OCI-LY1 (cell line): ENCODE data around the gene ARHGAP32.

ENCODE experiments used
- H2AFZ ChIP-seq: fragments of 200-600 bp; sonication (generic), shearing (Covaris generic); 2 replicates; pipeline ENCODE4 v1.6.0; 2014; ENCODE audit warnings: antibody characterized with exemption, mild to moderate bottlenecking, low read length
- H3F3A ChIP-seq: fragments of 200-600 bp; sonication (generic), shearing (Covaris generic); 2 replicates; pipeline ENCODE4 v1.6.0; 2014; ENCODE audit warnings: mild to moderate bottlenecking, antibody characterized with exemption, low read length, moderate library complexity; ENCODE audit not compliant: insufficient read depth
- H3K27ac ChIP-seq: fragments of 200-600 bp; sonication (generic); 2 replicates; pipeline ENCODE4 v1.5.1; 2014; ENCODE audit warnings: low read length, mixed run types, mild to moderate bottlenecking, low read depth; ENCODE audit not compliant: poor library complexity, severe bottlenecking
- H3K27me3 ChIP-seq: fragments of 200-600 bp; sonication (generic); 2 replicates; pipeline ENCODE4 v1.6.0; 2014; ENCODE audit warnings: antibody characterized with exemption, mild to moderate bottlenecking, low read length, moderate library complexity; ENCODE audit not compliant: insufficient read depth
- H3K36me3 ChIP-seq: fragments of 200-600 bp; sonication (generic); 2 replicates; pipeline ENCODE4 v1.6.1; 2014; ENCODE audit warnings: mild to moderate bottlenecking, antibody characterized with exemption, low read length, moderate library complexity, mixed read lengths; ENCODE audit not compliant: insufficient read depth
- H3K4me1 ChIP-seq: fragments of 200-600 bp; sonication (generic); 2 replicates; pipeline ENCODE4 v1.5.1; 2014; ENCODE audit warnings: mild to moderate bottlenecking, low read length, moderate library complexity; ENCODE audit not compliant: insufficient read depth, severe bottlenecking
- H3K4me2 ChIP-seq: fragments of 200-600 bp; sonication (generic), shearing (Covaris generic); 2 replicates; pipeline ENCODE4 v1.6.1; 2014; ENCODE audit warnings: low read length
- H3K4me3 ChIP-seq: fragments of 200-600 bp; sonication (generic); 2 replicates; pipeline ENCODE4 v1.5.1; 2014; ENCODE audit warnings: low read length, low read depth, mild to moderate bottlenecking, mixed read lengths; ENCODE audit not compliant: poor library complexity, severe bottlenecking
- H3K79me2 ChIP-seq: fragments of 200-600 bp; shearing (Covaris generic); 2 replicates; pipeline ENCODE4 v1.6.1; 2016; ENCODE audit warnings: mixed run types, low read length, mixed read lengths; ENCODE audit not compliant: insufficient read depth
- H3K9ac ChIP-seq: fragments of 200-600 bp; sonication (generic), shearing (Covaris generic); 2 replicates; pipeline ENCODE4 v1.6.1; 2014; ENCODE audit warnings: mild to moderate bottlenecking, low read length, mixed read lengths
- H3K9me2 ChIP-seq: fragments of 200-600 bp; sonication (generic), shearing (Covaris generic); 2 replicates; pipeline ENCODE4 v1.6.1; 2014; ENCODE audit warnings: low read depth, mild to moderate bottlenecking, low read length, mixed read lengths
- H3K9me3 ChIP-seq: fragments of 200-600 bp; shearing (Covaris generic); 2 replicates; pipeline ENCODE4 v1.6.1; 2014; ENCODE audit warnings: low read length, mixed read lengths
- H4K20me1 ChIP-seq: fragments of 200-600 bp; sonication (generic), shearing (Covaris generic); 2 replicates; pipeline ENCODE4 v1.6.0; 2016; ENCODE audit warnings: mild to moderate bottlenecking, low read length; ENCODE audit not compliant: insufficient read depth
- EZH2 ChIP-seq: fragments of 200-600 bp; sonication (generic), shearing (Covaris generic); IDR thresholded peaks from 2 replicates; pipeline ENCODE4 v1.8.0; 2017; ENCODE audit warnings: borderline replicate concordance, mixed run types, mild to moderate bottlenecking, antibody characterized with exemption, low read length, moderate library complexity, mixed read lengths
- TF ChIP-seq, protein P1 (sequence below): fragments of 200-600 bp; sonication (generic), shearing (Covaris generic); IDR thresholded peaks from 2 replicates; pipeline ENCODE4 v1.5.1; 2017; ENCODE audit warnings: mild to moderate bottlenecking, antibody characterized with exemption, low read length, moderate library complexity, mixed read lengths

ARHGAP32 gene

DNA sequence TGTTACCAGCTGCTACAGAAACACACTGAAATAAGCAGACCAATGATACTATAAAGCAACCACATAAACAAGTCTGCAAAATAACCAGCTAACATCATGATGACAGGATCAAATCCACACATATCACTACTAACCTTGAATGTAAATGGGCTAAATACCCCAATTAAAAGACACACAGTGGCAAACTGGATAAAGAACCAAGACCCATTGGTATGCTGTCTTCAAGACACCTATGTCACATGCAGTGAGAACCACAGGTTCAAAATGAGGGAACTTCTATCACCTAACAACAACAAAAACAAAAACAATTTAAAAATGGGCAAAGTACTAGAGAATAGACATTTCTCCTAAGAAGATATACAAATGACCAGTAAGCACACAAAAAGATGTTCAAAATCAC is 89.9 kb downstream of the ARHGAP32 start:
- no peaks in the 10 kb centered on the region for H3K79me2 ChIP-seq
- no peak overlapping the region for H2AFZ ChIP-seq
- no peak overlapping the region for H3K9ac ChIP-seq
- H3K9me2 ChIP-seq, result no peaks in the 10 kb centered on the region
- TF ChIP-seq EZH2, result no peak
- TF ChIP-seq, protein P1, sequence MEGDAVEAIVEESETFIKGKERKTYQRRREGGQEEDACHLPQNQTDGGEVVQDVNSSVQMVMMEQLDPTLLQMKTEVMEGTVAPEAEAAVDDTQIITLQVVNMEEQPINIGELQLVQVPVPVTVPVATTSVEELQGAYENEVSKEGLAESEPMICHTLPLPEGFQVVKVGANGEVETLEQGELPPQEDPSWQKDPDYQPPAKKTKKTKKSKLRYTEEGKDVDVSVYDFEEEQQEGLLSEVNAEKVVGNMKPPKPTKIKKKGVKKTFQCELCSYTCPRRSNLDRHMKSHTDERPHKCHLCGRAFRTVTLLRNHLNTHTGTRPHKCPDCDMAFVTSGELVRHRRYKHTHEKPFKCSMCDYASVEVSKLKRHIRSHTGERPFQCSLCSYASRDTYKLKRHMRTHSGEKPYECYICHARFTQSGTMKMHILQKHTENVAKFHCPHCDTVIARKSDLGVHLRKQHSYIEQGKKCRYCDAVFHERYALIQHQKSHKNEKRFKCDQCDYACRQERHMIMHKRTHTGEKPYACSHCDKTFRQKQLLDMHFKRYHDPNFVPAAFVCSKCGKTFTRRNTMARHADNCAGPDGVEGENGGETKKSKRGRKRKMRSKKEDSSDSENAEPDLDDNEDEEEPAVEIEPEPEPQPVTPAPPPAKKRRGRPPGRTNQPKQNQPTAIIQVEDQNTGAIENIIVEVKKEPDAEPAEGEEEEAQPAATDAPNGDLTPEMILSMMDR, result no peak
- H3K36me3 ChIP-seq, result no peaks in the 10 kb centered on the region
- H3K4me1 ChIP-seq, result no peaks in the 10 kb centered on the region
- no peaks in the 10 kb centered on the region for H3F3A ChIP-seq
- H3K27me3 ChIP-seq, result no peaks in the 10 kb centered on the region
- no peak overlapping the region for H3K4me2 ChIP-seq
- no peak overlapping the region for H3K4me3 ChIP-seq
- H3K9me3 ChIP-seq, result no peaks in the 10 kb centered on the region
- no peak overlapping the region for H3K27ac ChIP-seq
- H4K20me1 ChIP-seq, result no peaks in the 10 kb centered on the region

DNA sequence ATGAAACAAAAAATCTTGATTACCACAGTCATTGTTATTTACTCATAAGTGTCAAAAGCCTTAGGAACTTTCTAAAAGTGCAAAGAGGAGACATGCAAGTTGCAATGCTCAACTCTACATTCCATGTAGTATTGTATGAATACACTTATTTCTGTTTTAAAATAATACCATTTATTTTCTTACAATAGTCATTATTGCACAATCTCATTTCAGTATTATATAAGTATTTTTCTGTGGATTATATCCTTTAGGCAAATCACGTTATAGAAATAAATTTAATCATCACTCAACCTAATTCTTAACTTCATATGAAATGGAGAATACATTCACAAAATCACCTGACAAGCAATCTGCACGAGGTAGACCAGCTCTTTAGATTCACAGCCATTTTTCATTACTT is 98.8 kb downstream of the ARHGAP32 start:
- TF ChIP-seq, protein P1, result no peak
- no peak for TF ChIP-seq EZH2
- H3K27me3 ChIP-seq, result no peaks in the 10 kb centered on the region
- no peak overlapping the region for H3K27ac ChIP-seq
- H3K9ac ChIP-seq, result no peak overlapping the region
- H3K9me2 ChIP-seq, result no peaks in the 10 kb centered on the region
- H3K4me1 ChIP-seq, result no peaks in the 10 kb centered on the region
- H4K20me1 ChIP-seq, result no peaks in the 10 kb centered on the region
- H3K4me3 ChIP-seq, result no peak overlapping the region
- no peaks in the 10 kb centered on the region for H3K9me3 ChIP-seq
- no peak overlapping the region for H3K4me2 ChIP-seq
- no peaks in the 10 kb centered on the region for H3K79me2 ChIP-seq
- H3K36me3 ChIP-seq, result no peaks in the 10 kb centered on the region
- H2AFZ ChIP-seq, result no peak overlapping the region
- H3F3A ChIP-seq, result no peaks in the 10 kb centered on the region

DNA sequence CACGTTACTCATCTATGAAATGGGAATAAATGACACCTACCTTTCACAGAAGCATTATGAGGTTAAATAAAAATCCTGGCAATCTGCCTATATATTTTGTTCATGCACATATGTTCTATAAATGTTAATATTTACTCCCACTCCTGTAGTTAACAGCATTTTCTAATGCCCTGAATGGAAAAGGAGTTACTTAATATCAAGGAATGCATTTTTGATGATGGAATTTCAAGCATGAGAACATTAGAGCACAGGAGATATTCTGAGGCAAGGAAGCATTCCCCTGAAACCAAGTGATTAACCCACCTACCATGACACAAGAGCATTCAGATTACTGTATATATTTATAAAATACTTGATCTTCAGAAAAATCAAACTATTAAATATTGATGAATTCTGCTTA is 102.1 kb downstream of the ARHGAP32 start:
- Histone ChIP-seq H3K9me2 (no peaks in the 10 kb centered on the region), H3F3A (no peaks in the 10 kb centered on the region), H3K4me3 (no peak overlapping the region), H3K27me3 (no peaks in the 10 kb centered on the region), H2AFZ (no peak overlapping the region), H3K9ac (no peak overlapping the region), H3K4me2 (no peak overlapping the region), H3K36me3 (no peaks in the 10 kb centered on the region), H3K27ac (no peak overlapping the region), H3K79me2 (no peaks in the 10 kb centered on the region), H3K9me3 (no peaks in the 10 kb centered on the region), H3K4me1 (no peaks in the 10 kb centered on the region), H4K20me1 (no peaks in the 10 kb centered on the region)
- TF ChIP-seq, protein P1, result no peak
- TF ChIP-seq EZH2, result no peak
